NOMO-1 (cell line): ENCODE measurements around the gene CREM.

Experiments used
- DNase-seq, 2 experiments: peaks; one replicate each; lab custom pipeline; 2025; ENCODE audit not compliant: unreplicated experiment in 2 of 2; lab: John Stamatoyannopoulos, UW

CREM gene

DNA sequence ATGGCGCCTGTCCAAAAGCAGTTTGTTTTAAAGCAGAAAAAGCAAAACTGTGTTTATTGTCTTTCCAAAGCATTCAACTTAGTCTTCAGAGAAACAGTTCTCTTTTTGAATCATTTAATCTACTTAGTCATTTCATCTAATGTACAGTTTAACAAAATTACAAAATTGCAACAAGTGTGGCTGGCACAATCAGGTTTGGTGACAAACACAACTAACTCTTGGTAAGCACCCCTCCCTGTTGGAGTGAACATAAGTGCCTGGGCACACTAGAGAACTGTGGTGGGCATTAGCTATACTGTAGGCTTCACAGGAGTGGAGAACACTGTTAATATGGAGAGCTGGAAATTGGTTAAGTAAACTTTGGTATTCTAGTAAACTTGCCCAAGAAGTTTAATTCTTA, 6.9 kb downstream of the CREM start:
- DNase-seq = no peak

DNA sequence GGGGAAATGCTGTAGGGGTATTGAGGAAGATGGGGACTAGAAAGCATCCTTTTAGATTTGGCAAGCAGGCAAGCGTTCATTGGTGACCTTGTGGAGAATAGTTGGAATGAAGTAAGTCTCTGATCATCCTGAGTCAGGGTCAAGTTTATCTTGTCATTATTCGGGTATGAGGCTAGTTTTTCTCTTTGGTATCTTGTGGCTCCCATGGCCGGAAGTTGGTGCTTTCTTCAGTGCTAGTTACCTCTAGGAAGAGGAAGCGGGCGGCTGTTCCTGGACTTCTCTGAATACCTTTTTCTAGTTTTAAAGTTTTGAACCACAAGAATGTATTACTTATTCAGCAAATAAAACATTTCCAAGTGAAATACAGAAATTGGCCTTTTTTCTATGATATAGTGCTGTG, 9.2 kb downstream of the CREM start:
- no peak for DNase-seq

DNA sequence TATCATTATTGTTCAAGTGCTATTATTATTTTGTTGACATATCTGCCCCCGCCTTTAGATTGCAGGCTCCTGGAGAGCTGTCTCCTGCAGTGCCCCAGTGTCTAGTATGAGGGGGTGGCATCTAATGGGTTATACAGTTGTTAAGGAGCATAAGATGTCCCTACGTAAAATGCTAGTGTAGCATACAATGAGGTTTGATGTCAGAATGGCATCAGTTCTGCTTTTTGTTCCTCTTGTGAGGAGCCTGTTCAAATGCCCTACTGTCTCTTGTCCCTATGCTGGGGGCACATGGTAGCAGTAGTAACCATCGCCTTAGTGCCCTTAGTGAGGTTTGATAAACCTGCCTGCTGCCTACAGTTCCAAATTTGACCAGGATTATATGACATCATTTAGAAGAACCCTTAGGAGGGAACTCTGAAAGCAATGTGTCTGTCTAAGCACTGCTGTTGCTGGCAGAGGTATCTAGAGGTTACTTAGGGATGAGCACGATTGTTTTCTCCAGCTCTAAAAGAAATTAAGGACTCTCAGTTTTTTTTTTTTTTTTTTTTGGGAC, 9.7 kb downstream of the CREM start:
- DNase-seq = no peak

DNA sequence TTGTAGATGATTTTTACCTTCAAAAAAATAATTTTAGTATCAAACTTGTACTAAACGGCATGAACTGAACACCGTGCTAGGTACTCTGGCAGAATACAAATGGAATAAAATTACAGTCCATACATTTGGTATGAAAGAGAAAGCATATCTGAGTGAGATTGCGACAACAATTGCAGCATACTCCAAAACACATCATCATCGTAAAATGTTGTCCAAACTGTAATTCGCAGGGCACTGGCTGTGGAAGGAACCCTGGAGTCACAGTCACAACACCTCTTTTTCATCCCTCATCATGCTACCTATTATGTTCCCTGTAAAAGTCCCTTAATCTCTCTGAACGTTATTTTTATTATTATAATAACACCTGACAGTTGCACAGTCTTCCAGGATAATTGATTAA, 13.5 kb downstream of the CREM start:
- no peak for DNase-seq

DNA sequence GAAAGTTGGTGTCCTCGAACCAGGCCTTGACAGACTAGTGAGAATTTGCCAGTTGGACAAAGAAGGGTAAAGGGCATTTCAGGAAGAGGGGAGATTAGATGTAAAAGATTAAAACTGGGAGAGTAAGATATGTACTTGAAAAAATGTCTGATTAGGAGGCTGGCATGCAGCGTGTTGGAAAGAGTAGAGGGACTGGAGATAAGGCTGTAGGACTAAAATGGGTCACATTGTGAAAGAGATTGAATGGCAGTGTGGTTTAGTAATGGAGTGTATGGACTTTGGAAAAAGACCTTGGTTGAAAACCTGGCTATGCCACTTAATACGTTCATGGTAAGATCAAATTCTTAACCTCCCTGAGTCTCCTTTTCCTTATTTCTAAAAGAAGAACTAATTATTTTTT, 14.1 kb downstream of the CREM start:
- DNase-seq = no peak

DNA sequence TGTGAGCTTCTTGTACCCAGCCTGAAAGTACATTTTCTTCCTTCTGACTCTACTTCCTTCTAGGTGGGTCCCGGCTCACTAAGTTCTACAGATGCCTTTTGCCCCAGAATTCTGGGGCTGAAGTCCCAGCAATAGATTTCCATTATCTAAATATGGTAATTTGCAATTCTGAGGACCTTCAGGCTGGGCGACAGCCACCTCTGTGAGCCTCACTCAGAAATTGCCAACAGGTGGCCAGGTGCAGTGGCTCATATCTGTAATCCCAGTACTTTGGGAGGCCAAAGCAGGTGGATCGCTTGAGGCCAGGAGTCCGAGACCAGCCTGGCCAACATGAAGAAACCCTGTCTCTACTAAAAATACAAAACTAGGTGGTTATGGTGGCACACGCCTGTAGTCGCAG, 23.7 kb downstream of the CREM start:
- DNase-seq = no peak

DNA sequence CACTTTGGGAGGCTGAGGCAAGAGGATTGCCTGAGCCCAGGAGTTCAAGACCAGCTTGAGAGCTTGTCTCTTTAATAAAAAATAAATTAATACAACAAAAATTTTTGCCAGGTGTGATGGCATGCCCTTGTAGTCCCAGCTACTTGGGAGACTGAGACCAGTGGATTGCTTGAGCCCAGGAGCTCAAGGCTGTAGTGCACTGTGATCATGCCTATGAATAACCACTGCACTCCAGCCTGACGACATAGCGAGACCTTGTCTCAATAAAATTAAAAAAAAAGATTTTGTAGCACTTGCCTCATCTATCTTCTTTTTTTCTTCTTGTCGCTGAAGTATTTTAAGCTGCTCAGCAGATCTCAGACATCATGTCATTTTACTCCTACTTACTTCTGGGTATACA, 26.3 kb downstream of the CREM start:
- no peak for DNase-seq

DNA sequence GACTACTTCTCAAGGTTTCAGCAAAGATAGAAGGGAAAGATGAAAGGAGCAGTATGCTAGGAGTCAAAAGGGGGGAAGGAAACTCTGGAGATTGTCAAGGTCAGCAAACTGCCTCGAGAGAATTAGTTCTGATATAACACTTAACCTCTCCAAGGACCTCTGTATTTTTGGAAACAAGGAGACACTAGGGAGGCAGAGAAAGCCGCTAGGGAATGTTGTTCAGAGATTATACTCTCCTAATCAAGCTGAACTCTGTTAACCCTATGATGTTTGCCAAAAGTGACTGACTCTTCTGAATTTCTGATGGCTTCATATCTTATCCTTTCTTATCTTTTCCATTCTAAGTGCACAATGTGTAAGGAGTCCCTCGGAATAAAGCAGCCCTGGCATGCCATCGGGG, 27.1 kb downstream of the CREM start:
- DNase-seq = no peak

DNA sequence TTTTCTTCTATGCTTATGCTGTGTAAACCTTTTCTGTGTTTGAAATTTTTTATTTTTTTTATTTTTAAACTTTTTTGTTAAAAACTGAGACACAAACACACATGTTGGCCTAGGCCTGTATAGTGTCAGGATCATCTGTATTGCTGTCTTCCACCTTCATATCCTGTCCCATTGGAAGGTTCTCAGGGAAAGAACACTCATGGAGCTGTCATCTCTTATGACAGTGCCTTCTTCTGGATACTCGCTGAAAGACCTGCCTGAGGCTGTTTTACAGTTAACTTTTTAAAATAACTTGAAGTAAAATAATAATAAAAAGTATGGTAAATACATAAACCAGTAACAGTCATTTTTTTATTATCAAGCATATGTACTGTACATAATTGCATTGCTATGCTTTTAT, 34.1 kb downstream of the CREM start:
- no peak for DNase-seq

DNA sequence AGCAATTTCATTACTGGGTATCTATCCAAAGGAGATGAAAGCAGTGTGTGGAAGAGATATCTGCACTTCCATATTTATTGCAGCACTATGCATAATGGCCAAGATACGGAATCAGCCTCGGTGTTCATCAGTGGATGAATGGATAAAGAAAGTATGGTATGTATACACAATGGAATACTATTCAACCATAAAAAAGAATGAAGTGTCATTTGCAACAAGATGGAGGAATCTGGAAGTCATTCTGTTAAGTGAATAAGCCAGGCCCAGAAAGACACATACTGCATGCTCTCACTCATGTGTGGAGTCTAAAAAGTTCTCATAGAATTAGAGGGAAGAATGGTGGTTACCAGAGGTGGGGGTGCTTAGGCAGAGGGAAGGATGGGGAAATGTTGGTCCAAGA, 35.3 kb downstream of the CREM start:
- no peak for DNase-seq

DNA sequence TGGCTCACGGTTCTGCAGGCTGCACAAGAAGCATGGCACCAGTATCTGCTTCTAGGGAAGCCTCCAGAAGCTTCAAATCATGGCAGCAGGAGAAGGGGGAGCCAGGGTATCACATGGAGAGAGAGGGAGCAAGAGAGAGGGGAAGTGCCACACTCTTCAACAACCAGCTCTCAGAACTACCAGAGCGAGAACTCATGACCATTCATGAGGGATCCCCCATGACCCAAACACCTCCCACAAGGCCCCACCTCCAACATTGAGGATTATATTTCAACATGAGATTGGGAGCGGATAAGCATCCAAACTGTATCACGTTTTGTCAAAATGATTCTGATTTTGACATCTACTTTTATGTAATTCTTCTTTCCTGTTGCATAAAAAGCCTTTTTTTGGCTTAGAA, 38.5 kb downstream of the CREM start:
- DNase-seq = no peak

DNA sequence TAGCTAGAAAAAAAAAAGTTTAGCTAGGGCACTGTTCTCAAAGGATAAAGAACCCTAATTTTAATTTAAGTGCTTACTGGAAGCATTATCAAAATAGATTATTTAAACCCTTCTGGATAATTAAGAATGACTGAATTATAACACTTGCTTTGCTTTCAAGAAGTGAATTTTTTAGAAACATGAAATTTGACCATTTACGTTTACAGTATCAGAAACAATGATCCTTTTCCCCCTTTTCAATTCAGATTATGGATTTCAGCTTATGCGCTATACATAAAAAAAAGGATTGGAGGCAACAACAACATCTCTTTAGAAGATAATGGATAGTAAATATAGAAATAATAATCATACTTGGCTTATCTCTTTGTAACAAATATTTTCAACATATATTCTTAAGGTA, 39.2 kb downstream of the CREM start:
- DNase-seq = no peak

DNA sequence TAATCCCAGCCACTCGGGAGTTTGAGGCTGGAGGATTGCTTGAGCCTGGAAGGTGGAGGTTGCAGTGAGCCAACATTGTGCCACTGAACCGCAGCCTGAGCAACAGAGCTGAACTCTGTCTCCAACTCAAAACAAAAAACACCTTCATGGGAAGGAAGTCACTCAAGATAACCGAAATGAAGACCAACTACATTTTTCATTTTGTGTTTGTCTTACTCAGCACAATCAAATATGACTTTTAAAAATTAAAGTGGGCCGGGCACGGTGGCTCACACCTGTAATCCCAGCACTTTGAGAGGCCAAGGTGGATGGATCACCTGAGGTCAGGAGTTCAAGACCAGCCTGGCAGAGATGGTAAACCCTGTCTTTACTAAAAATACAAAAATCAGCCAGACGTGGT, 40.0 kb downstream of the CREM start:
- DNase-seq = no peak

DNA sequence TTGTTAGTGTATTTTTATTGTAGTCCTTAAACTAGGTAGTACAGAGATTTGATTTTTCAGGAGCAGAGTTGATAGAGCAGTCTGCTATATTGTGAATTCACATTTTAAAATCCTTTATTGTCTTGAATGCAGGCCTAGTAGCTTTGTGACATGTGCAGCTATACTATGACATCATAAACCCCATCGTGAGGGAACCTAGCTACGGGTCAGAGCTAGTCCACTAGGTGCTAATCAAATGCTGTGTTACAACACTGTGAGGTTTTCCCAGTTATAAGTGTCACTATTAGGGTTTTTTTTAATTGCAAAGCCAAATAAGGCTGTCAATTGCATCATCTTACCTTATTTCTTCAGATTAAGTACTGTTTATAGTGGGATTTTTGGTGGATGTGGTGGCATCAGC, 40.7 kb downstream of the CREM start:
- DNase-seq = no peak

DNA sequence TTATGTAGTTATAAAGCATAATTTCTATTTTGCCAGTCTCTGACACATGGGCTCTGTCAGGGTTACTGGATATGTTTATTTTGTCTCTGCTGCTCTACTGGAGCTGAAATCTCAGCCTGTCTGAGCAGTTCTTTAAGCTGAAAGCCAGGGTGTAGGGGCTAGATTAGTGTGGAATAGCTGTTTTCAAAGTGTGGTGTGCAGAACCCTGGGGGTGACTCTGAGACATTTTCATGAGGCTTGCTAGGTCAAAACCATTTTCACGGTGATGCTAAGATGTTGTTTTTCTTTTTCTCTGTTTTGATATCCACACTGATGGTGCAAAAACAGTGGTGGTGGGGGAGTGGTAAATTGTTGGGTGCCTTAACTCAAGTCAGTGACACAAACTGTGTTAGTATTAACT, 45.5 kb downstream of the CREM start:
- DNase-seq = no peak

DNA sequence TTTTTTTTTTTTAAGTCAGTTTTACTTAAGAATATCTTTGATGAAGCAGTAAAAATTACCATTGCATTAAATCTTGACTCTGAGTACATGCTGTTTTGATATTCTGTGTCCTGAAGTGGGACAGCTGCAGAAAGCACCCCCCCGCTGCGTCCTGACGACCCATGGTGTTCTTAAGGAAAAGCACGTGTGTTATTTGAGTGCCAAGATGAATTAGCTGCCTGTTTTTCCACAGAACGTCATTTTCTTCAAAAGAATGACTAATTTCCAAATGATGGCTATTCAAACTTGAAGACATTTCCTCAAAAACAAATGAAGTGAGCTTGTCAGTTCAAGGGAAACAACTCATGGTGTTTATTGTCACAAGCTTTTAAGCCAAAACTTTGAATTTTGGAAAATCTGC, 45.9 kb downstream of the CREM start:
- DNase-seq = no peak

DNA sequence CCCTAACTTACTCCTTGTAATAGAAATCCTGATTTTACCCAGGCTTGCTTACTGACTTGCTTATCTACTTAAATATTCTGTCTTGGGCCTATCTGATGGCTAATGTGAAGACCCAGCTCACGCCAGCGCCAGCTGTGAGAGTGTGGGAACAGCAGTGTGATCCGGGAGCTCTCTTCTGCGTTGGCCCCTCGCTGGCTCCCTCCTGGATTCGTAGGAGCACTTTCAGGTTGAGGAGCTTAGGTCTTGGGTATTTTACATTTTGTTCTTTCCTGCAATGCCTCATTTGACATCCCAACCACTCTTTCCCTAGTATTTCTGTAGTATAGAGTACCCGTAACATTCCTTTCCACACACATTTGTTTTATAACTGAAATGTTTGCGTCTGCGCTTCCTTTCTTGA, 51.7 kb downstream of the CREM start:
- DNase-seq = no peak

DNA sequence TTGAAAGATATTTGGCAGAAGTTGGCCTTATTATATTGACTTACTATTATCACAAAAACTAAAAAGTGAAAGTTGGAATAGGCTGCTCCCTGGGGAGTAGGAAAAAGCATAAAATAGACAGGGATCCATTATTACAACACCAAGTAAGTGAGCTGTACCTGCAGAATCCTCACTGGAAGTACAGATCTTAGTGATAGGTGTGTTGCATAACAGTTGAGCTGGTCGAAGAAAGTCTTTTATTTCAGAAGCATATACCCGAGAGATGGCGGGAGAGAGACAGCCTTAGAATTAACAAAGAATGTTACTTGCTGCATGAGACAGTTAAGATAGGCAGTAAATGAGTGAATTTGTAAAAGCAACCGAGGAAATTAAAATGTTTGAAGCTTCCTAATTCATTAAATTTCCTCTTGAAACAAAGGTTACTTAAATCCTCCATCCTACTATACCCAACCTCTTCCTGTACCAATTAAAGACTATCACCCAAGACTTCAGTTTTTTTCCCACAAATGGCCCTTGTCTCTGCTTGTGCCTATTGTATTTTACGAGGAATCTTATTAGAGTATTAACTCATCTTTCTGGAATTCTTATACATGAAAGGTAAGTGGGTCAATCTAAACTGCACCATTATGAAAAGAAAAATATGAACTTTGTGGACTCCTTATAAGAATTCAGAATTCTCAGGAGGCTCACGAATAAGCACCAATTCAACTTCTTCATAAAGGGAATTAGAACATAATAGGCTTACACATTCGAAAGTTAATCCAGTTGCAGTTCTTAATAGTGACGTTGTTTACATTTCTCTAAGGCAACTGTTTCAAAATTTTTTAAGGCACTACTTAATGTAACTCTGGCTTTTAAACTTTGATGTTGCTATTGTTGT, 56.2 kb downstream of the CREM start:
- DNase-seq = no peak

DNA sequence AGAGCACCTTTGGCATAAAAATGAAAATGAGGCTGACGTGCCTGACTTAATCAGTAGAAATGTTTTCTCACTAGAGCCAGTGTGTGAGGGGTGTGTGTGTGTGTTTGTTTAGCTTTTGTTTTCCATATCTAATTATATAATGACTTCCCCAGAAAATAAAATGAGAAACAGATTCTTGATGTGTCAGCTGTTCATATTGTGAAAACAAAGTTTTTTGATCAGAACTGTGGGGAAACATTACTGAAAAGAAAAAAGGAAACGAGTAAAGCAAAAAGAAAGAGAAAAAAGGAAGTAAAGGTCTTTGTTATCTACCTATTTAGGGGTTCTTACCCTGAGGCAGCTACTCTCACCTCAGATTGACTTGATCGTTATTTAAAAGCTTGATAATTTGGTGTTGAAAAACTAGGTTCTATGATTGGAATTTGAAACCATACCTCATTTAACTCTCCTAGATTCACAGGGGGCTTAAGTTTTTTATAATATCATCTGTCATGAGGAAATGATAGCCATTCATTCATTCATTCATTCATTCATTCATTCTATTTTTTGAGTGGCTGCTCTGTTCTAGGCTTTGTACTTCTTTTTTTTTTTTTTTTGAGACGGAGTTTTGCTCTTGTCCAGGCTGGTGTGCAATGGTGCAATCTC, 58.0 kb downstream of the CREM start:
- peak in 1 of 2 experiments; percentile 72 for DNase-seq

DNA sequence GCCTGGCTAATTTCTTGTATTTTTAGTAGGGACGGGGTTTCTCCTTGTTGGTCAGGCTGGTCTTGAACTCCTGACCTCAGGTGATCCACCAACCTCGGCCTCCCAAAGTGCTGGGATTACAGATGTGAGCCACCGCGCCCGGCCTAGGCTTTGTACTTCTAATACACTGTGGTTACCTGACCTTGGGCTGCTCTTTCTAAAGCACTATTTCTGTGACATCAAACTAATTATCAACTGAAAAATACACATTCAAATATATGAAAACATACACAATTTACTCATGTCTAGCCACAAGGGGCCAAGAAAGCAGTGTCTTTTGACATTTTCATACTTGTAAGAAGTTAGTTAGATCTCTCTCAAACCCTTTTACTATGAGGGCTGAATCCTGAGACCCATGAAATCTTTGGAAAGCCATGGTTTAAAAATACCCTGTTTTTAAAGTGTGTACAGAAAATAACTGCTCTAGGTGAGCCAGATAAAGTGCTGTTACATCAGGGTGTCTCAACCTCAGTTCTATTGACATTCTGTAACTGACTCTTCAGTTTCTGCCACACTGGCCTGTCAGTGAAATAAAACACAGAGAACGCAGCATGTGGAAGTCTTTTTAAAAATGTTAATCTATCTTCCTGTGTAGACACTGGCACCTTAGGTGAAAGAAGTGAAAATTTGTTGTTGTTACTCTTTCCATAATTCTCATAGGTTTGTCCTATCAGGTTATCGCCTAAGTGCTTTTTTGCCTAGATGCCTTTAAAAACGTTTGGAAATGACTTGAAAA, 58.8 kb downstream of the CREM start:
- no peak for DNase-seq

DNA sequence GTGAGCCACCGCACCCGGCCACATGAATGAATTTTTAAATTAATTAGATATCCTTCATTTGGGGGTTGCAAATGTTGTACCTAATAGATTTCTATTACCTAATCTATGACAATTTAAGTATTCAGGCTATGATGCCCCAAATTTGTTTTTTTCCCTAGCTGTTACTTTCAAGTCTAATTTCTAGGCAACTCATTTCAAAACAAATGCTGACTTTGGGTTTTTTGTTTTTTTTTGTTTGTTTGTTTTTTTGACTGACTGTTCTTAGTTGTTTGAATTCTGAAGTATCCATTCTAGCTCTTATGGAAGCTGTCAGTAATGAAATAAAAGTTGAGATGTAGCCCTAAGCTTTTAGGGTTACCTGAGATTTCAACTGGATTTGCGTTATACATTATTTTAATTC, 62.3 kb downstream of the CREM start:
- no peak for DNase-seq
